NOMO-1 (cell line): Measurements from ENCODE around the gene PER1.

Experiments used
- DNase-seq, 2 experiments: peaks; one replicate each; lab custom pipeline; 2025; ENCODE audit not compliant: unreplicated experiment in 2 of 2; lab: John Stamatoyannopoulos, UW

The PER1 gene

GRCh38 chr17:8167526-8167925 lies 15.3 kb upstream of the PER1 start:
- no peak for DNase-seq

- DNase-seq, result no peak
These were observed 14.5 kb upstream of the PER1 start for GRCh38 chr17:8166731-8167130.

- DNase-seq, result no peak
These were observed 12.6 kb upstream of the PER1 start for GRCh38 chr17:8164815-8165131.

GRCh38 chr17:8163978-8164814 lies 12.0 kb upstream of the PER1 start:
- DNase-seq, result peak; percentile 45 to 76

GRCh38 chr17:8162997-8163977 lies 11.1 kb upstream of the PER1 start:
- DNase-seq, result no peak

GRCh38 chr17:8162233-8162996 lies 10.2 kb upstream of the PER1 start, which contains the start of gene VAMP2:
VAMP2 (minus strand) TSS chr17:8162948; CDS start chr17:8162879, 69 bp downstream.
- DNase-seq, result peak; percentile 30 to 67

GRCh38 chr17:8161289-8162232 lies 9.4 kb upstream of the PER1 start:
- DNase-seq, result no peak

- DNase-seq, result no peak
These were observed 8.6 kb upstream of the PER1 start for GRCh38 chr17:8160741-8161221.

- no peak for DNase-seq
These were observed 8.0 kb upstream of the PER1 start for GRCh38 chr17:8160224-8160577.

- no peak for DNase-seq
These were observed 7.4 kb upstream of the PER1 start for GRCh38 chr17:8159459-8160223.

- no peak for DNase-seq
These were observed 6.8 kb upstream of the PER1 start for GRCh38 chr17:8159032-8159400.

GRCh38 chr17:8158267-8159031 lies 6.2 kb upstream of the PER1 start:
- DNase-seq, result peak; percentile 83 to 92

- peak; percentile 100 for DNase-seq
These were observed 4.2 kb upstream of the PER1 start for GRCh38 chr17:8156246-8156992.

- DNase-seq, result no peak
These were observed 3.7 kb upstream of the PER1 start for GRCh38 chr17:8155996-8156245.

- no peak for DNase-seq
These were observed 3.2 kb upstream of the PER1 start for GRCh38 chr17:8155231-8155995.

- no peak for DNase-seq
These were observed 2.5 kb upstream of the PER1 start for GRCh38 chr17:8154608-8155155.
